PC-3 (cell line): ENCODE data around the gene LRRC47. TPM values are rescaled to one million over a fixed set of nuclear protein-coding genes. Genes with fewer than 3 reads are reported as not detected.

Experiments used
- ATAC-seq: fragments of 200-7000 bp; cut with Tn5 transposase; 2 replicates; pipeline ENCODE4 v1.9.1; 2020; ENCODE audit warnings: mild to moderate bottlenecking, moderate library complexity
- BruUV-seq: library from RNA; stranded (reverse); fragments of 400-500 nt; replicated peaks from 2 replicates; lab custom pipeline; 2021; lab: Mats Ljungman, UMichigan
- CTCF ChIA-PET: fragments of 300-600 bp; sonication (Branson Sonifier 250); formaldehyde crosslinking; loops from one replicate; lab custom pipeline; 2022; ENCODE audit warnings: antibody characterized with exemption; lab: Charles Lee
- POLR2A ChIA-PET: fragments of 300-600 bp; sonication (Branson Sonifier 250); formaldehyde crosslinking; loops from one replicate; lab custom pipeline; 2022; ENCODE audit warnings: antibody characterized with exemption; ENCODE audit not compliant: unreplicated experiment; lab: Charles Lee
- DNase-seq: peaks from one replicate; pipeline ENCODE4 v3.0.0-alpha.2; 2015
- H2AFZ ChIP-seq: fragments of 300-600 bp; sonication (generic); 2 replicates; pipeline ENCODE4 v1.6.0; 2016; ENCODE audit warnings: antibody characterized with exemption, low read length
- H3F3A ChIP-seq: fragments of 300-600 bp; sonication (generic); one replicate; pipeline ENCODE4 v1.6.0; 2017; ENCODE audit warnings: antibody characterized with exemption, low read length, control low read depth, mild to moderate bottlenecking; ENCODE audit not compliant: unreplicated experiment
- H3K27ac ChIP-seq: fragments of 300-600 bp; sonication (generic); 2 replicates; pipeline ENCODE4 v1.5.1; 2016; ENCODE audit warnings: mild to moderate bottlenecking, low read length
- H3K27me3 ChIP-seq: fragments of 300-600 bp; sonication (generic); 2 replicates; pipeline ENCODE4 v1.6.1; 2016; ENCODE audit warnings: low read length, mixed read lengths
- H3K36me3 ChIP-seq: fragments of 300-600 bp; sonication (generic); 2 replicates; pipeline ENCODE4 v1.6.1; 2016; ENCODE audit warnings: low read depth, mixed run types, low read length, mixed read lengths
- H3K4me1 ChIP-seq: fragments of 300-600 bp; sonication (generic); 2 replicates; pipeline ENCODE4 v1.5.1; 2016; ENCODE audit warnings: low read length; ENCODE audit not compliant: insufficient read depth
- H3K4me2 ChIP-seq: fragments of 300-600 bp; sonication (generic); 2 replicates; pipeline ENCODE4 v1.6.0; 2016; ENCODE audit warnings: low read length
- H3K4me3 ChIP-seq: fragments of 300-600 bp; sonication (generic); 2 replicates; pipeline ENCODE4 v1.5.1; 2016; ENCODE audit warnings: mild to moderate bottlenecking, low read length, mixed read lengths
- H3K79me2 ChIP-seq: fragments of 300-600 bp; sonication (generic); 2 replicates; pipeline ENCODE4 v1.6.1; 2017; ENCODE audit warnings: low read length, mixed read lengths
- H3K9ac ChIP-seq: fragments of 300-600 bp; sonication (generic); 2 replicates; pipeline ENCODE4 v1.6.0; 2016; ENCODE audit warnings: mild to moderate bottlenecking, low read length
- H3K9me2 ChIP-seq: fragments of 300-600 bp; sonication (generic); replicated peaks from 2 replicates; pipeline ENCODE4 v1.6.1; 2016; ENCODE audit warnings: mixed run types, low read length, mixed read lengths
- H3K9me3 ChIP-seq: fragments of 300-600 bp; sonication (generic); 2 replicates; pipeline ENCODE4 v1.6.1; 2016; ENCODE audit warnings: low read length, mixed read lengths
- H4K20me1 ChIP-seq: fragments of 300-600 bp; sonication (generic); 2 replicates; pipeline ENCODE4 v1.6.1; 2016; ENCODE audit warnings: low read length, mixed read lengths
- CTCF ChIP-seq: fragments of 300-600 bp; sonication (generic); conservative IDR thresholded peaks from 2 replicates; pipeline ENCODE4 v1.5.1; 2017; ENCODE audit warnings: antibody characterized with exemption, low read depth, mild to moderate bottlenecking, low read length
- EZH2 ChIP-seq: fragments of 300-600 bp; sonication (generic); IDR thresholded peaks from one replicate; pipeline ENCODE4 v1.6.1; 2017; ENCODE audit warnings: antibody characterized with exemption, mild to moderate bottlenecking, low read length; ENCODE audit not compliant: unreplicated experiment
- EZH2phosphoT487 ChIP-seq: fragments of 300-600 bp; sonication (generic); IDR thresholded peaks from 2 replicates; pipeline ENCODE4 v1.6.1; 2018; ENCODE audit warnings: mild to moderate bottlenecking, antibody characterized with exemption, low read length, borderline replicate concordance
- intact Hi-C: fragments of 100-400 bp; cut with micrococcal nuclease; formaldehyde crosslinking; loops from 2 replicates; pipeline ENCODE4 v1.9.0; 2023
- total RNA-seq: library from RNA; depleted of rRNA; stranded (reverse); fragments of >200 nt; gene quantifications from 2 replicates; pipeline ENCODE4 v1.2.3, GENCODE V29; 2014

The LRRC47 gene
- total RNA-seq, 1 experiment from 2014 or later, result 77.4 TPM

DNA sequence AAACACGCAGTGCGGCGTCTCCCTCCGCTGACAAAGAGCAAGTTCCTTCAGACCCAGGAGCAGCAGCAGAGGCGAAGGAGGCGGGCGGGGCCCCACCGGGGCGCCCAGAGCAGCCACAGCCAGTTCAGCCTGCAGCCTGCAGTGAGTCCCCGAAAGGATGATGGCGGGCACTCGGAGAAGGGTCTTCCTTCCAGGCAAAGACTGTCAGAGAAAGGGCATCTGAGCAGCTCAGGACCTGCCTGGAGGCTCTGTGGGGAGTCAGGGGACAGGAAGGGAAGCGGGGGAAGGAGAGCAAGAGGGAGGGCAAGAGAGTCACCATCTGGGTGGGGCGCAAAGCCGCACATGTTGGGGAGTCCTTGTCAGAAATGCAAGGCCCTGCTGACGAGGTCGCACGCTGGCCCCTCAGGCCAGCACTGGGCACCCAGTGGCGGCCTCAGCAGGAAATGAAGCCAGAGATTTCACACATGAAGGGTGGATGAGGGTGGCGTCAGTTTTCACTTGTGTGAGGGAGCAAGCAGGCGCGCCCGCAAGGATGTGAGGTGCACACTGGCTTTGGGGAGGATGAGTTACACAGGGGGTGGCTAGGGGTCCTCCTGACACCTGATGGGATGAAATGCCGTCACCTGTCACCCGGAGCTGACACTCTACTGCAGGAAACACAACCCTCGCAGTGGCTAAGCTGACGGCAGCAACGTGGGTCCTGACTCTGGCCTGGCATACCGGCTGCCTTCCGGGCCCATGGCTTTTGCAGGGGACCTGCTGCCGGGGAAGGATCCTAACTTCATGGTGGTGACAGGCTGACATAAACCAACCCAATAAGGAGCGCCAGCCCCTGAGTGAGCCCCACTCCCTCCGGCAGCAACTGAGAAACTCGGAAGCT is 6.6 kb downstream of the LRRC47 start:
- CTCF ChIA-PET, result no interaction called here
- POLR2A ChIA-PET, result no interaction called here
- H3K27me3 ChIP-seq, result no peaks in the 10 kb centered on the region
- TF ChIP-seq CTCF, result no peak
- TF ChIP-seq EZH2, result no peak
- TF ChIP-seq EZH2phosphoT487, result no peak
- peaks cover 31% of the 10 kb centered on the region for H4K20me1 ChIP-seq
- H3K4me2 ChIP-seq, result no peak overlapping the region
- DNase-seq (no peak), ATAC-seq (no peak)
- H3K4me3 ChIP-seq, result no peak overlapping the region
- H3K9ac ChIP-seq, result no peak overlapping the region
- H3K27ac ChIP-seq, result no peak overlapping the region
- peaks cover 31% of the 10 kb centered on the region for H3K36me3 ChIP-seq
- H3F3A ChIP-seq, result no peaks in the 10 kb centered on the region
- H3K9me2 ChIP-seq, result no peaks in the 10 kb centered on the region
- H2AFZ ChIP-seq, result no peak overlapping the region
- H3K9me3 ChIP-seq, result no peaks in the 10 kb centered on the region
- BruUV-seq, result no TSS peak
- intact Hi-C loops, result no loop called here
- peaks cover 15% of the 10 kb centered on the region for H3K4me1 ChIP-seq
- peaks cover 76% of the 10 kb centered on the region for H3K79me2 ChIP-seq

DNA sequence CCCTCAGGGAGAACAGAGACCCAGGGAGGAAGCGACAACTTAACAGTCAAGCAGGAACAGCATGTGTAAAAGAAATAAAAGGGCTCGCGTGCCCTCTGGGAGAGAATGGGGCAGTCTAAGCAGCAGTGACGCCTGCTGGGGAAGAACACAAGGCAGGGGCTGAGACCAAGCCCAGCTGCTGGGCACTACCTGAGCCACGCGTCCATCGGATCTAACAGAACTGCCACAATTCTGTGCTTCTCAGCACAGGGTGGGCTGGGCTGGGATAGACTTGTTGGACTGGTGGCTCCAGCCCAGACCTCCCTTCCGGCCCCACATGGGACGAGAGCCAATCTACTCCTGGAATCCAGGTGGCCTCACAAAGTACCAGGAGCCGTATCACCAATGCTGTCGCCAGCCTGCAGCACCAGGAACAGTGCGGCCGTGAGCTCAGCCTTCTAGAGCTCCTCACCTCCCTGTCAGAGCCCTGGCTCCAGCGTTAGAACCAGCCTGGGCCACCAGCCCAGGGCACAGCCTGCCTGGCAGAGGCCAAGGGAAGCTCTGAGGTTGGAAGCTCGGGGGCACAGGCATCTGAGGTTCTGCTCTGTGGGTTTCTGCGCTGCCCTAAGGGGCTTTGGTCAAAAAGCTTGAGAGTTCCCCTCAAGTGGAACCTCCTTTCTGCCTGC is 7.4 kb downstream of the LRRC47 start:
- no peak for ATAC-seq
- Histone ChIP-seq H3K36me3 (peaks cover 38% of the 10 kb centered on the region), H3K9ac (no peak overlapping the region), H3K4me1 (peaks cover 7% of the 10 kb centered on the region), H2AFZ (no peak overlapping the region), H3K9me2 (no peaks in the 10 kb centered on the region), H4K20me1 (peaks cover 31% of the 10 kb centered on the region), H3K9me3 (no peaks in the 10 kb centered on the region), H3K4me3 (no peak overlapping the region), H3K79me2 (peaks cover 68% of the 10 kb centered on the region), H3K27ac (no peak overlapping the region), H3F3A (no peaks in the 10 kb centered on the region), H3K27me3 (no peaks in the 10 kb centered on the region), H3K4me2 (no peak overlapping the region)
- intact Hi-C loops, result no loop called here
- no peak for TF ChIP-seq CTCF
- TF ChIP-seq EZH2phosphoT487, result no peak
- no peak for TF ChIP-seq EZH2
- ChIA-PET CTCF (no interaction called here), POLR2A (no interaction called here)
- DNase-seq, result no peak
- no TSS peak for BruUV-seq
